Activated CD8-positive, alpha-beta T cell treated with anti-CD3 and anti-CD28 coated beads for 36 hours (primary cell): ENCODE data around the gene EMC9. TPM values are rescaled to one million over a fixed set of nuclear protein-coding genes. Genes with fewer than 3 reads are reported as not detected.

ENCODE experiments used
- ATAC-seq: fragments of 200-7000 bp; cut with Tn5 transposase; one replicate; pipeline ENCODE4 v1.10.0; 2021; ENCODE audit warnings: mild to moderate bottlenecking, moderate library complexity
- CTCF ChIA-PET: fragments of 350-600 bp; sonication (Branson Sonifier 250); formaldehyde crosslinking; loops from one replicate; lab custom pipeline; 2021; ENCODE audit warnings: antibody characterized with exemption; lab: Charles Lee
- POLR2A ChIA-PET: fragments of 350-600 bp; sonication (Branson Sonifier 250); formaldehyde crosslinking; loops from one replicate; lab custom pipeline; 2021; ENCODE audit warnings: antibody characterized with exemption; lab: Charles Lee
- DNase-seq: peaks from one replicate; pipeline ENCODE4 v3.0.0-alpha.2; 2020
- H3K27ac Mint-ChIP-seq: one replicate; pipeline ENCODE4 v1.8.0; 2021; ENCODE audit warnings: mild to moderate bottlenecking, mixed read lengths
- H3K27me3 Mint-ChIP-seq: one replicate; pipeline ENCODE4 v1.8.0; 2021; ENCODE audit warnings: mixed read lengths
- H3K36me3 Mint-ChIP-seq: one replicate; pipeline ENCODE4 v1.8.0; 2021; ENCODE audit warnings: low read depth, mixed read lengths
- H3K4me1 Mint-ChIP-seq: one replicate; pipeline ENCODE4 v1.8.0; 2021; ENCODE audit warnings: low read depth, mixed read lengths
- H3K4me3 Mint-ChIP-seq: one replicate; pipeline ENCODE4 v1.8.0; 2021; ENCODE audit warnings: mild to moderate bottlenecking, moderate library complexity, mixed read lengths
- H3K9me3 Mint-ChIP-seq: one replicate; pipeline ENCODE4 v1.8.0; 2021; ENCODE audit warnings: mixed read lengths
- intact Hi-C: fragments of 100-400 bp; cut with micrococcal nuclease; formaldehyde crosslinking; loops from one replicate; pipeline ENCODE4 v1.10.0; 2022
- total RNA-seq, 2 experiments: library from RNA; stranded (reverse); gene quantifications; one replicate each; pipeline ENCODE4 v1.2.3, GENCODE V29; 2021
- TF ChIP-seq, protein P1 (sequence below): fragments of 200-600 bp; IDR thresholded peaks from one replicate; pipeline ENCODE4 v1.8.0; 2022; ENCODE audit warnings: antibody characterized with exemption, mild to moderate bottlenecking

EMC9 gene
- total RNA-seq, 2 experiments from 2014 or later = 39.0 to 39.9 TPM

DNA sequence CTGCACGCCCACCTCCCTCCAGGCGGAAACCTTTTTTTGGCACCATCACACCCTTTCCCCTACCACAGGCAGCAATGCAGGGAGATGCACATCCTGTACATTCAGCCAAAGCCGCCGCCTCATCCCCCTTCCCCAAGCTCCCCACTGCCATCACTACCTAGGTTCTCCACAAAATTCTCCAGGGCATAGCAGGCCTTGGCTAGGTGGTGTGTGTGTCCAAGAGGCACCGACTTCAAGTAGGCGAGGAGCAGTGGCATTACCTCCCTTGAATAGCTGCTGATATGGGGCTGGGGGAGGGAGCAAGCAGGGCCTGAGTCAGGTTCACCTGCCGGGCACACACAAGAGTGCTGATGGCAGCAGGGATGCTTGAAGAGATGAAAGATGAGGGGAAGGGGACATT lies 43.6 kb upstream of the EMC9 start:
- Mint-ChIP-seq H3K27me3 (no peaks in the 10 kb centered on the region), H3K4me3 (no peak overlapping the region), H3K27ac (no peak overlapping the region), H3K9me3 (no peaks in the 10 kb centered on the region), H3K4me1 (peaks cover 28% of the 10 kb centered on the region), H3K36me3 (peaks cover 31% of the 10 kb centered on the region)
- TF ChIP-seq, protein P1, sequence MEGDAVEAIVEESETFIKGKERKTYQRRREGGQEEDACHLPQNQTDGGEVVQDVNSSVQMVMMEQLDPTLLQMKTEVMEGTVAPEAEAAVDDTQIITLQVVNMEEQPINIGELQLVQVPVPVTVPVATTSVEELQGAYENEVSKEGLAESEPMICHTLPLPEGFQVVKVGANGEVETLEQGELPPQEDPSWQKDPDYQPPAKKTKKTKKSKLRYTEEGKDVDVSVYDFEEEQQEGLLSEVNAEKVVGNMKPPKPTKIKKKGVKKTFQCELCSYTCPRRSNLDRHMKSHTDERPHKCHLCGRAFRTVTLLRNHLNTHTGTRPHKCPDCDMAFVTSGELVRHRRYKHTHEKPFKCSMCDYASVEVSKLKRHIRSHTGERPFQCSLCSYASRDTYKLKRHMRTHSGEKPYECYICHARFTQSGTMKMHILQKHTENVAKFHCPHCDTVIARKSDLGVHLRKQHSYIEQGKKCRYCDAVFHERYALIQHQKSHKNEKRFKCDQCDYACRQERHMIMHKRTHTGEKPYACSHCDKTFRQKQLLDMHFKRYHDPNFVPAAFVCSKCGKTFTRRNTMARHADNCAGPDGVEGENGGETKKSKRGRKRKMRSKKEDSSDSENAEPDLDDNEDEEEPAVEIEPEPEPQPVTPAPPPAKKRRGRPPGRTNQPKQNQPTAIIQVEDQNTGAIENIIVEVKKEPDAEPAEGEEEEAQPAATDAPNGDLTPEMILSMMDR = no peak
- ChIA-PET CTCF (interaction anchor here (1.0 to 1.3 kb wide), 3 partner anchors 10 to 76 kb away, joined by 3 to 4 read pairs (median 3); partner anchors contain the start of genes IRF9 and TM9SF1), POLR2A (interaction anchor here (1.1 to 13.4 kb wide), 5 partner anchors 8 to 24 kb away, joined by 3 to 163 read pairs (median 12); partner anchors contain the start of genes IRF9, REC8 and TM9SF1)
- ATAC-seq (no peak), DNase-seq (no peak)
- intact Hi-C loops = no loop called here

DNA sequence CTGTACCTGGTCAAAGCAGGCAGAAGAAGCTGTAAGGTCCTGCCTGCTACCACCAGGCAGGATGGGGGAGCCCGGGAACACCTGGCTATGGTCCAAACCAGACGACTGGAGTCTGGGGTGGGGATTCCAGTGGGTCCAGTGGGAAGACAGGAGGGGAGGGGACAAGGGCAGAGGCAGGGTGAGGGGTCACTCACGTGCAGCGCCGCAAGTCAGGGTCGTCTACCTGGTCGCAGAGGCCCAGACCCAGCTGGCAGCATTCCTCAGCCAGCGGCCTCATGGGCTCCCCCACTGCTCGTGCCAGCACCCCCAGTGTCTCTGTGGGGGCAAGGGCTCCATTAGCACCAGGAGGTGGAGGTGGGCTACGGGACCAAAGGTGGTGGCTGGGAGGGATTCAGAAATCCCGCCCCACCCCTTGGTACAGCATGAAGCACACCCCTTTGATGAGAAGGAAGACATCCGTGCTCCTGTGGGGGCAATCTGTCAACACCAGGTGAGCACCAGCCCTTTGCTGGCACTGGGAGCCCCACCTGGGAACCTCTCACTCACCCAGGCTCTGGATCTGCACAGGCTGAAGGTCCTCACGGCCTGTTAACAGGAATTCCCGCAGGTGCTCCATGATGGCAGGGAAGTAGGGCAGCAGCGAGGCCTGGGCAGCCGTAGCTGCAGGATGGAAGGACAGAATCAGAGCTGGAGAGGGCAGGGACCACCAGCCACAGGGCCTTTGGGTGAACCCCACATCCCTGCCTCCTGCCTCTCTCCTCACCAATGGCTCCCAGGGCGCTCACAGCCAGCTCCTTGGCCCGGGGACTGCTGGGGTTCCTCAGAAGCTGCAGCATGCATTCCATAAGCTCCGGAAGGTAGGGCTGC lies 42.9 kb upstream of the EMC9 start:
- TF ChIP-seq, protein P1 = no peak
- Mint-ChIP-seq H3K36me3 (peaks cover 34% of the 10 kb centered on the region), H3K27ac (no peak overlapping the region), H3K9me3 (no peaks in the 10 kb centered on the region), H3K27me3 (no peaks in the 10 kb centered on the region), H3K4me1 (peaks cover 25% of the 10 kb centered on the region), H3K4me3 (no peak overlapping the region)
- no peak for DNase-seq
- CTCF ChIA-PET = interaction anchor here (1.0 to 1.2 kb wide), 3 partner anchors 11 to 23 kb away, joined by 3 read pairs; partner anchors contain the start of gene IRF9
- POLR2A ChIA-PET = interaction anchor here (0.7 to 13.4 kb wide), 6 partner anchors 13 to 105 kb away, joined by 3 to 163 read pairs (median 6); partner anchors contain the start of genes CHMP4A, IRF9, REC8 and RNF31
- ATAC-seq = no peak
- intact Hi-C loops = no loop called here

GRCh38 chr14:24183014-24183481 lies 41.7 kb upstream of the EMC9 start:
- DNase-seq (no peak), ATAC-seq (no peak)
- intact Hi-C loops = no loop called here
- Mint-ChIP-seq H3K4me3 (no peak overlapping the region), H3K9me3 (no peaks in the 10 kb centered on the region), H3K36me3 (peaks cover 32% of the 10 kb centered on the region), H3K4me1 (peaks cover 19% of the 10 kb centered on the region), H3K27me3 (no peaks in the 10 kb centered on the region), H3K27ac (no peak overlapping the region)
- ChIA-PET CTCF (no interaction called here), POLR2A (interaction anchor here (1.1 to 13.4 kb wide), 4 partner anchors 12 to 50 kb away, joined by 3 to 163 read pairs (median 48); partner anchors contain the start of genes IRF9, REC8 and TM9SF1)
- TF ChIP-seq, protein P1 = no peak

DNA sequence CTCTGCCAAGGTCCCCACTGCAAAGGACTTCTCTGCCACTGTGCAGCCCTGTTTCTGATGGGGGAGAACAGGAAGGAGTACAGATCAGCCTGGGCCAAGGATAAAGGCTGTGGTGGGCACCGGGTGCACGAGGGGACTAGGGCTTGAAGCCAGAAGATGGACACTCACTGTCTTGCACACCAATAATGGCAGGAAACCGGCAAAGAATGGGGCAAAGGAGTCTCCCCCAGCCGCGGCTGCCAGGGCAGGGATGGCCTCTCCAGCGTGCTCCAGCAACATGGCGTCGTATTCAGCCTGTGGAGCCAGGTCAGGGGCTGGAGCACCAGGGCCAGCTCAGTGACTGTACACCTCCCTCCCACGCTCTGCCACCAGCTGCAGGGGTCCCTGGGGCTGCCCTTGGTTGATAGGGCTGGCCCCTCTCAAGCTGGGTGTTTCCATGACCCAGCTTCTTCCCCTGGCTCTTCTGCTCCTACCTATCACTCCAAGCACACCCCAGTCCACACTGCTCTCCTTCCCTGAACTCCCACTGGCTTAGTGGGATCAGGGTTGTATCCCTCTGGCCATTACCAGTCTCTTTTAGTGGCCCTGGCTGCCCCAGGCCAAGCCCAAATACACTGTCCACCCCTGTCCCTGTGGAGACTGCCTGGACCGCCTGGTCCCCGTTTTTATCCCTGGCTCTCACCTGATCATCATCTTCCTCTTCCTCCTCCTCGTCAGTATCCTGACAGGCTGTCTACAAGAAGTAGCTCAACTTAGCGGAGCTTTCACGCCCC lies 40.9 kb upstream of the EMC9 start:
- no peaks in the 10 kb centered on the region for H3K27me3 Mint-ChIP-seq
- no peak for ATAC-seq
- peaks cover 26% of the 10 kb centered on the region for H3K36me3 Mint-ChIP-seq
- H3K27ac Mint-ChIP-seq = no peak overlapping the region
- DNase-seq = no peak
- no peaks in the 10 kb centered on the region for H3K9me3 Mint-ChIP-seq
- CTCF ChIA-PET = no interaction called here
- H3K4me1 Mint-ChIP-seq = peaks cover 13% of the 10 kb centered on the region
- POLR2A ChIA-PET = interaction anchor here (1.1 to 13.4 kb wide), 5 partner anchors 11 to 50 kb away, joined by 3 to 163 read pairs (median 6); partner anchors contain the start of genes IRF9, REC8 and TM9SF1
- no peak overlapping the region for H3K4me3 Mint-ChIP-seq
- intact Hi-C loops = no loop called here
- TF ChIP-seq, protein P1 = no peak
